ENCODE results near the gene ZNF438. TPM values are rescaled to one million over a fixed set of nuclear protein-coding genes. Genes with fewer than 3 reads are reported as not detected.

The ZNF438 gene
- total and polyA plus RNA-seq, 10 of the 15 experiments (the other 5 are each of a cell fraction or from before 2014, with no cell fraction given) = 0.93 to 5.2 (median 1.9) TPM

GRCh38 chr10:30816159-30816819 is 215.4 kb downstream of the ZNF438 start (continued):
- no peak for TF ChIP-seq ZNF592 (IDR thresholded peaks at IDR 0.05)
- no peak for TF ChIP-seq PML (IDR thresholded peaks at IDR 0.05; ENCODE audit: low read length)
- no peak for TF ChIP-seq REST (IDR thresholded peaks at IDR 0.05; ENCODE audit: low read depth, low read length)
- no peak for TF ChIP-seq SMAD1 (IDR thresholded peaks at IDR 0.05; ENCODE audit: low read depth, partially characterized antibody)
